GM18520 (cell line): ENCODE data around the gene BCAS3.
"Not testable (repeated sequence)": the region's sequence is repeated elsewhere in the genome, so short reads cannot be mapped to it uniquely, and the experiment has no call there.

Source experiments
- ATAC-seq: cut with Tn5 transposase; IDR thresholded peaks from one replicate; pipeline ENCODE4 v1.9.1; 2021; ENCODE audit not compliant: unreplicated experiment

BCAS3 gene

GRCh38 chr17:61352781-61353491 lies 675.3 kb downstream of the BCAS3 start:
- ATAC-seq: no peak

GRCh38 chr17:61353615-61354014 lies 676.0 kb downstream of the BCAS3 start:
- no peak for ATAC-seq

DNA sequence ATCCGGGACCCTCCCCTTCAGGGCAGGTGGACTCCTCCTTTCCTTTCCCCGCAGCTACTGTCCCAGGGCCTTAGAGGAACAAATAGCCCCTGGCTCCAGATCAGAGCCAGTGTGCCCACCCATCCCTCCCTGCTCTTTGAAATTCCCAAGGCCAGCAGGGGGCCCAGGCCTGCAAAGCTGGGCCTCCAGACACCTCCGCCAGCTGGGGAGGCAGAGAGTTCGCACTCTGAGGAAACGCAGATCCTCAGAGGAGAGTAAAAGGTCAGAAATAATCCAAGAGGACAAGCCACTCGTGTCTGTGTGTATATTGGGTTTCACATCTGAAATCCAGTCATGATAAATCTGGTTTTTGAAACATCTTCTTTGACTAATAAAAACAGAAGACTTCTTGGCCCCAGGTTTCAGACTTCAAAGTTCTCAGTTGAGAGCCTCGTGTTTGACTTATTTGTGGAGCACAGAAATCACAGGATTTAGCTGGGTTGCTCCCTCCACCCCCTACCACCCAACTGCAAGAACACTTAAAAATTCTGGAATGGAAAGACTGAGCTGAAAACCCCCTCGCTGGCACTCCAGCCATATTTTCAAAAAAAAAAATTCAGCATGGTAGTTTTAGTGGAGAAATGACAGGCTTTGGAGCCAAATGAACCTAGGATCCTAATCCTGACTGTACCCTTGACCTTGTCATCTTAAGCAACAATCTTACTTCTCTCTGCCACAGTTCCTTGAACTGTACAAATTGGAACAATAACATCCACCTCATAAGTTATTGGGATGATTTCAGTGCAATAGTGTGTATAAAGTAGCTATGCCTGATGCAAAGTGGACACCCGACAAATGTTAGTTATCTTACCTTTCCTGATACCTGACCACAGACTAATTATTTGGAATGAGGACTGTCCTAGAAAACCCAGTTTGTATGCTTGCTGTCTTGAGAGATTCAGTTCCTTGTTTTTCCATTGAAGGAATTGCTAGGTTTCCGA lies 677.5 kb downstream of the BCAS3 start:
- no peak for ATAC-seq

- ATAC-seq: not testable (repeated sequence)
Observed at GRCh38 chr17:61357061-61357460, 679.4 kb downstream of the BCAS3 start.

- not testable (repeated sequence) for ATAC-seq
Observed at GRCh38 chr17:61359513-61359912, 681.9 kb downstream of the BCAS3 start.

DNA sequence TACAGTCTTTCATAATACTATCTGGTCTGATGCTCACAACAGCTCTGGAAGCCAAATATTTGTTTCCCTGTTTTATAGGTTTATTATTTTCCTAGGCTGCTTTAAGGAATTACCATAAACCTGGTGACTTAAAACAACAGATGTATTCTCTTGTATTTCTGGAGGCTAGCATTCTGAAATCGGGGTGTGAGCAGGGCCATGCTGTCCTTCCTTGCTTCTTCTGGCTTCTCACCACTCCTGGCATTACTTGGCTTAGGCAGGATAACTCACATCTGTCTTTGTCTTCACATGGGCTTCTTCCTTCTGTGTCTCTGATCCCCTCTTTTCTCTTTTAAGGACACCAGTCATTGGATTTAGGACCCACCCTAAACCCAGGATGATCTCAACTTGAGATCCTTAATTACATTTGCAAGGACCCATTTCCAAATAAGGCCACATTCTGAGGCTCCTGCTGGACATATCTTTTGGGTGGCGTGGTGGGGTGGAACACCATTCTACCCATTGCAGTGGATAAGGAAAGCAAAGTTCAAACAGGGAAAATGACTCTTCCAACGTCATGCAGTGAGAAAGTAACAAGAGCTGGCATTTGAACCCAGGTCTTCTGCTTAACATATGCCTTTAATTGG lies 682.8 kb downstream of the BCAS3 start:
- no peak for ATAC-seq

DNA sequence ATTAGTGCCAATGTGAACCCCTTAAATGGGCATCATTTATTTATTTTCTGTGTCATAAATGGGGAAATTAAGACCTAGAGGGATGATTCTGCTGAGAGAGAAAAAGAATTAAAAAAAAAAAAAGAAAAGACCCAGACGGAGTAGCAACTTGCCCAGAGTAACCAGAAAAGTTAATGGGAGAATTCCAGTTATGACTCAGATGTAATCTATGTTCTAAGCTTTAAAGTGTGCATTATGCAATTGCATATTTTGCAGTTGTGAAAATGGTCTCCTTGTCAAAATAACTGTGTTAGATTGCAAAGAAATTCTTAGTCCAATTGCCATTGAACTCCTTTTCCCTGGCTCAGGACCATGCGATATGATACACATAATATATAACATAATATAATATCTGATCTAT lies 683.4 kb downstream of the BCAS3 start:
- no peak for ATAC-seq

GRCh38 chr17:61362396-61362795 lies 684.7 kb downstream of the BCAS3 start:
- ATAC-seq: no peak

- no peak for ATAC-seq
Observed at GRCh38 chr17:61362852-61363600, 685.4 kb downstream of the BCAS3 start.

- ATAC-seq: no peak
Observed at GRCh38 chr17:61363601-61364462, 686.2 kb downstream of the BCAS3 start.

- ATAC-seq: no peak
Observed at GRCh38 chr17:61364463-61364846, 686.8 kb downstream of the BCAS3 start.

DNA sequence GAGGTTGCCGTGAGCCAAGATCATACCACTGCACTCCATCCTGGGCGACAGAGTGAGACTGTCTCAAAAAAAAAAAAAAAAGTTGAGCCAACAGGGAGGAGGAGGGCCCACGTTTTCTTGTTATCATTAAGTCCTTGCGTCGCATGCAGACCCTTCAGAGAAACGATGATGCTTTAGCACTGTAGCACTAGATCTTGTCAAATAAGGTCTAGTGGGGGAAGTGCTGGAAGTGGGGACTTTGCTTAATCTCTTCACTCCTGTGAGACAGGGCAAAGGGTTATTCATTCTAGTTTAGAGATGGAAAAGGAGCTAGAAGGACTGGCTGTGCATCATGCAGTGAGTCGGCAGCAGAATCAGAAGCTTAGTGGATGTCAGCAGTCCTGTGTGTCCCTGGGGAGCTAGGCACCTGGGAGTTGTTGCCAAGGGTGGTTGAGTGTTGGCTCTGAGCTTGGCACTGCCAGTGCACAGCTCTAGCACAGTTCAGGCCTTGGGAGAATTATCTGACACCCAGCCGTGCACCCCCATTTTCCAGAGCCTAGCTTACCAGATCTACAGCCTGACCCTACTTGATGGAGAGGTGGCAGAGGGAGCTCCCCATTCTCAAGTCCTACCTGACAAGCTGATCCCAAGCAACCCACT lies 688.5 kb downstream of the BCAS3 start:
- no peak for ATAC-seq

GRCh38 chr17:61366715-61367413 lies 689.2 kb downstream of the BCAS3 start:
- no peak for ATAC-seq

DNA sequence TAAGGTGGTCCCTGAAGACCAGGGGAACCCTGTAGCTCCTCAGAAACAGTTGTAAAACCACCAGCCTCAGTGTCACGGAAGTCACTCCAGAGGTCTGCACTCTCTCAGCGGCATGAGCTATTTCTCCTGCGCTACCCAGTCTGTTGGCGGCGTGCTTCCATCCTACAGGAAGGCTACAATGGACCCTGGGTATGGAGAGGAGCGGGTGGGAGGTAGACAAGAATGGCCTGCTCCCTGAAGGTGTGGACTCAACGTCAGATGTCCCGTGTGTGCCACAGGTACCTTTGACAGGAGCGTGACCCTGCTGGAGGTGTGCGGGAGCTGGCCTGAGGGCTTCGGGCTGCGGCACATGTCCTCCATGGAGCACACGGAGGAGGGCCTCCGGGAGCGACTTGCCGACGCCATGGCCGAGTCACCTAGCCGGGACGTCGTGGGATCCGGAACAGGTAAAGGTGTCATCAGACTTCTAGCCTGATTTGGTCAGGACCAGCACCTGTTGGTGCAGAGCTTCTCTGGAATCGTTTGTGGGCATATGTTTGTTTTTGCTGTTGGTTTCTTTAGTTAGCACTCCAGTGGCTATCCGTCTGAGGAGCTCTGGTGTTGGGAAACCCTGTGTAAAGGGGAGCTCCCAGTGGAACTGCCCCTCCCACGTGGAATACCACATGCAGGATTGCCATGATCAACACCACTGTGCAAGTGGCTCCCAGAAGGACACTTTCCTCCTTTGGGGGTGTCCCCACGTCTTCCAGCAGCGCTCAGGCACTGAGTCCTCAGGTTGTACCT lies 690.6 kb downstream of the BCAS3 start:
- ATAC-seq: no peak

DNA sequence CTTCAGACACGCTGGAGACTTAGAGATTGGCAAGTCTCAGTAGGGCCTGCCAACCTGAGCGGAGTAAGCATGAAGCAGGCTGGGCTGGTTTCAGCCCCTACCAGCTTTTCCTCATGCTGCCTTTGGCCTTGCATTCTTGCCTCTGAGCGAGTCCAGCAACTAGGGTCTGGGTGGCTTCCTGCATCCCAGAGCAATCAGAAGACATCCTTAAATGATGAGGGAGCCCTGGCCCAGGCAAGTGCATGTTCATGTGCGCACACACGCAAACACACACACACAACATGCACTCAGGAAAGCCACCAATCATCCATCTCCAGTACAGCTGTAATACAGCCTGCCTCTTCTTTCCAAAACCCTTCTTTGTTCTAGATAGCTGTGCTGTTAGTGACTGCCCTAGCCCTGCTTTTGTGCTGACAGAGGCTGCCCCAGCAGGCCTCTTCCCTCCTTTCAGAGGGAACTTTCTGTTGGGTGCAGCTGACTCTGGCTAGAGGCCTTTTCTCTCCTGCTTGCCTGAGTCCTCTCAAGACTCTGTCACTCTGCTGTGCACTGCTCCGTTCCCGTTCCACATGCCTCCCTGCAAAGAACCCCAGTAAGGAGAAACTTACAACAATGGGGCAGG lies 691.3 kb downstream of the BCAS3 start:
- ATAC-seq: no peak

GRCh38 chr17:61369751-61370150 lies 692.1 kb downstream of the BCAS3 start:
- no peak for ATAC-seq

DNA sequence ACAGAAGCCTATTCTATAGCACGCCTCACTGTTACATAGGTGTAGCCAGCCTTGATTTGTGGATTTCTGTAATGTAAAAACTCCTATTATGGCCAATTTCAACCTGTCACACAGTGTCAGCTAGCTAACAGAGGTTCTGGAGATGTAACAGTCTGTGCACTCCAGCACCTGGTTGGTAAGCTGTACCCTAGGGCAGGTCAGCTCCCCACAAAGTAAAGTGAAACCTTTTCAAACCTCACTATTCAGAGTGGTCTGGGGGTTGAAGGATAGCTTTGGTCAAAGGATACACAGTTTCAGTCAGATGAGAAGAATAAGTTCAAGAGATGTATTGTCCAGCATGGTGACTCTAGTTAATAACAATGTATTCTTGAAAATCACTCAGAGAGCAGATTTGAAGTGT lies 693.5 kb downstream of the BCAS3 start:
- ATAC-seq: no peak

DNA sequence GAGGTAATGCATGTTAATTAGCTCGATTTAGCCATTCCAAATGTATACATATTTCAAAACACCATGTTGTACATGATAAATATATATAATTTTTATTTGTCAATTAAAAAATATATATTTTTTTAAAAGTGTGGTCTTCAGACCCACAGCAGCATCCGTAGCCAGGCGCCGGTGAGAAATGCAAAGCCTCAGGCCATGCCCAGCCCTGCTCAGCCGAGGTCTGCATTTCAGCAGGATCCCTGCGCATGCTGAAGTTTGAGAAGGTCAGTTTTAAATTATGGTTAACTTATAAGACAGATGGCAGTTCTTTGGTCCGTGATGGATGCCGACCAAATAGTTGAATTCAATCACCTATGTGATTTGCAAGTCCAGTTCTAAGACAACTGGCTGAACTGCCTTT lies 694.0 kb downstream of the BCAS3 start:
- ATAC-seq: no peak
